Ovary (tissue), 9 donors: ENCODE measurements around the gene HOMER2. TPM values are rescaled to one million over a fixed set of nuclear protein-coding genes. Genes with fewer than 3 reads are reported as not detected.

ENCODE experiments used
- DNase-seq, 5 donors: peaks; one replicate each; pipeline ENCODE4 v3.0.0-alpha.2; 2019 to 2020
- H3K27ac ChIP-seq, 2 donors: fragments of 200-600 bp; one replicate each; pipeline versions ENCODE4 v1.5.1 to v1.8.0; 2019 to 2022
- H3K27me3 ChIP-seq: fragments of 200-600 bp; one replicate; pipeline ENCODE4 v1.8.0; 2022
- H3K36me3 ChIP-seq: fragments of 200-600 bp; sonication (generic); one replicate; pipeline ENCODE4 v1.5.1; 2019
- H3K4me1 ChIP-seq: one replicate; pipeline ENCODE4 v1.8.1; 2013; ENCODE audit warnings: mild to moderate bottlenecking, moderate library complexity; ENCODE audit not compliant: insufficient read depth
- H3K4me3 ChIP-seq: fragments of 200-600 bp; sonication (generic); one replicate; pipeline ENCODE4 v1.5.1; 2017
- H3K9me3 ChIP-seq, 2 donors: fragments of 200-600 bp in 1 of 2; sonication (generic) in 1 of 2; one replicate each; pipeline versions ENCODE4 v1.5.1 to v1.8.1; 2013 to 2019; ENCODE audit warnings: mild to moderate bottlenecking in 1 of 2, moderate library complexity in 1 of 2
- CTCF ChIP-seq, 3 donors: fragments of 450-650 bp in 2 of 3; fragments of 200-600 bp in 1 of 3; IDR thresholded peaks; one replicate each; pipeline versions ENCODE4 v1.5.1 to v1.8.0; 2016 to 2022; ENCODE audit warnings: antibody characterized with exemption in 3 of 3, mild to moderate bottlenecking in 1 of 3
- EP300 ChIP-seq: sonication (generic); formaldehyde crosslinking; IDR thresholded peaks from one replicate; pipeline ENCODE4 v1.6.1; 2017; ENCODE audit warnings: antibody characterized with exemption
- POLR2A ChIP-seq: fragments of 450-650 bp; IDR thresholded peaks from one replicate; pipeline ENCODE4 v1.6.1; 2017; ENCODE audit warnings: antibody characterized with exemption, mild to moderate bottlenecking, moderate library complexity
- WGBS, 3 donors: extraction: QIAGEN DNeasy Blood & Tissue Kit in 1 of 3; methylation state at CpG; one replicate each; pipeline versions ENCODE4 v1.1.5 to v1.1.7; 2013 to 2017; 5-methylcytosine and 5-hydroxymethylcytosine counted together
- intact Hi-C, 4 donors: fragments of 100-400 bp; cut with DNase I; formaldehyde crosslinking; loops; one replicate each; pipeline versions ENCODE4 v1.11.0 to v1.15.1; 2022 to 2023
- polyA plus RNA-seq, 2 donors: library from polyadenylated mRNA; stranded (reverse); fragments of 200-250 nt in 1 of 2; fragments of 350-450 nt in 1 of 2; fragmentation: Illumina TruSeq in 1 of 2; extraction: RNeasy Lipid Tissue Mini Kit (QIAGEN cat#74804) in 1 of 2; gene quantifications; one replicate each; pipeline ENCODE4 v1.2.3, GENCODE V29; 2013 to 2014
- total RNA-seq, 7 donors: library from RNA; depleted of rRNA in 2 of 7; stranded (reverse); fragments of >200 nt in 2 of 7; fragmentation: NEBNext Ultra II Directional in 3 of 7; extraction: Animal tissue kit (Norgen Biotek cat#: 25700) in 3 of 7; gene quantifications; one replicate each; pipeline versions ENCODE4 v1.1.0 to v1.2.4, GENCODE V29; 2016 to 2023
- donor health status: DM: no; HTN: no; CAD: no; lungs with moderate emphysema.
- donor health status: DM: no; HTN: no; CAD: no.
- donor health status: Bipolar disorder and iron deficiency.
- donor health status: DM: yes; HTN: yes; CAD: no.
- donor health status: DM: no; HTN: no; CAD: no.
- donor health status: DM: yes; HTN: yes; CAD: no.

The HOMER2 gene
- total and polyA plus RNA-seq, 9 donors: 3.0 to 60.8 (median 11.0) TPM

GRCh38 chr15:82855286-82856100, 97.0 kb downstream of the HOMER2 start:
- no peaks in the 10 kb centered on the region for H3K4me1 ChIP-seq
- no peak overlapping the region for H3K4me3 ChIP-seq
- H3K27me3 ChIP-seq: no peaks in the 10 kb centered on the region
- no peak for TF ChIP-seq EP300
- TF ChIP-seq POLR2A: no peak
- TF ChIP-seq CTCF (IDR thresholded peaks at IDR 0.05): no peak
- intact Hi-C loops: loop anchor here in 1 of 4 donors (10.0 kb wide), 1 partner anchor 139 kb away; no protein-coding TSS in a partner anchor
- no peak overlapping the region for H3K27ac ChIP-seq
- no peaks in the 10 kb centered on the region for H3K9me3 ChIP-seq
- no peak for DNase-seq
- 83 to 85% (median 84%) methylated on average over 17 of the region's 17 CpGs for WGBS, 3 donors
- H3K36me3 ChIP-seq: no peaks in the 10 kb centered on the region

- DNase-seq: no peak
- no peaks in the 10 kb centered on the region for H3K36me3 ChIP-seq
- no peak overlapping the region for H3K27ac ChIP-seq
- H3K27me3 ChIP-seq: no peaks in the 10 kb centered on the region
- no peak for TF ChIP-seq POLR2A
- TF ChIP-seq CTCF (IDR thresholded peaks at IDR 0.05): no peak
- TF ChIP-seq EP300: no peak
- H3K4me1 ChIP-seq: no peaks in the 10 kb centered on the region
- 90 to 93% (median 93%) methylated on average over 19 to 21 of the region's 21 CpGs for WGBS, 3 donors
- intact Hi-C loops: loop anchor here in 1 of 4 donors (10.0 kb wide), 1 partner anchor 140 kb away; no protein-coding TSS in a partner anchor
- H3K9me3 ChIP-seq: no peaks in the 10 kb centered on the region
- H3K4me3 ChIP-seq: no peak overlapping the region
Observed at GRCh38 chr15:82854554-82854953, 98.0 kb downstream of the HOMER2 start.

GRCh38 chr15:82852941-82853561, 99.5 kb downstream of the HOMER2 start:
- Histone ChIP-seq H3K27me3 (no peaks in the 10 kb centered on the region), H3K36me3 (no peaks in the 10 kb centered on the region), H3K27ac (no peak overlapping the region), H3K9me3 (no peaks in the 10 kb centered on the region), H3K4me1 (no peaks in the 10 kb centered on the region), H3K4me3 (no peak overlapping the region)
- TF ChIP-seq CTCF (IDR thresholded peaks at IDR 0.05): no peak
- TF ChIP-seq EP300: no peak
- no peak for TF ChIP-seq POLR2A
- 65 to 68% (median 66%) methylated on average over 16 of the region's 16 CpGs for WGBS, 3 donors
- intact Hi-C loops: loop anchor here in 1 of 4 donors (10.0 kb wide), 1 partner anchor 142 kb away; no protein-coding TSS in a partner anchor
- no peak for DNase-seq

- Histone ChIP-seq H3K27me3 (no peaks in the 10 kb centered on the region), H3K4me1 (no peaks in the 10 kb centered on the region), H3K9me3 (no peaks in the 10 kb centered on the region), H3K27ac (no peak overlapping the region), H3K36me3 (no peaks in the 10 kb centered on the region), H3K4me3 (no peak overlapping the region)
- no peak for DNase-seq
- intact Hi-C loops: loop anchor here in 1 of 4 donors (10.0 kb wide), 1 partner anchor 143 kb away; no protein-coding TSS in a partner anchor
- TF ChIP-seq POLR2A (no peak), EP300 (no peak), CTCF (IDR thresholded peaks at IDR 0.05) (no peak)
- WGBS, 3 donors: 84 to 91% (median 87%) methylated on average over 9 of the region's 9 CpGs
Observed at GRCh38 chr15:82851981-82852511, 100.5 kb downstream of the HOMER2 start.
